ENCODE measurements around the gene COL9A3. TPM values are rescaled to one million over a fixed set of nuclear protein-coding genes. Genes with fewer than 3 reads are reported as not detected.

COL9A3 gene
- total RNA-seq, 1 experiment from 2014 or later = 136 TPM

DNA sequence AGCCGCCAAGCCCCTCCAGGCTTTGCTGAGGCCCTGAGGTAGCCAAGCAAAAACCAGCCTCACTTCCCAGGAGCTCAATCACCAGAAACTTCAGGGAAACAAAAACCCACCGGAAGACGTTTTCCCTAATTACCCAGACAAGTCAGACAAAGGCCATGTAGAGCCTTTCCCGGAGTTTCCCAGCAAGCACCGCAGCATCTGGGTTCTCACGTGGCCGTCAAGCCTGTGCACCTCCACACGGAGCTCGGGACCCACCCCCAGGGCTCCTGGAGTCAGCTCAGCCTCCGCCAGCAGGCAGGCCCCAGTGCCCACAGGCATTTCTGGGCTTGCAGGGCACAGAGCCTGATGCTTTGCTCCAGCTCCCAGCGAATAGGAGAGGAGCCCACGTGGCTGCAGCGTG is 30.7 kb upstream of the COL9A3 start:
- H3K27me3 Mint-ChIP-seq (ENCODE audit: low read depth) = peaks cover 2% of the 10 kb centered on the region; the same call in 1 of the 2 replicates
- ChIA-PET CTCF (interaction anchor here (0.8 kb wide), 2 partner anchors 10 to 75 kb away, joined by 3 read pairs; partner anchors contain the start of gene MRGBP), POLR2A (no interaction called here)
- ATAC-seq = no peak
- no peaks in the 10 kb centered on the region for H3K36me3 Mint-ChIP-seq
- H3K4me3 Mint-ChIP-seq = no peak overlapping the region
- H3K27ac Mint-ChIP-seq = no peak overlapping the region; the same call in 1 of the 2 replicates
- no peak for TF ChIP-seq NFYB (CRISPR knock-in tag; conservative IDR thresholded peaks at IDR 0.05; ENCODE audit: low read depth)
- TF ChIP-seq SOX15 (CRISPR knock-in tag; IDR thresholded peaks at IDR 0.05) = no peak
- TF ChIP-seq SMAD4 (CRISPR knock-in tag; IDR thresholded peaks at IDR 0.05) = no peak
- no peak for TF ChIP-seq PRRX2 (CRISPR knock-in tag; IDR thresholded peaks at IDR 0.05)
- TF ChIP-seq MXD4 (CRISPR knock-in tag; IDR thresholded peaks at IDR 0.05; ENCODE audit: borderline replicate concordance) = no peak
- TF ChIP-seq, protein P1, sequence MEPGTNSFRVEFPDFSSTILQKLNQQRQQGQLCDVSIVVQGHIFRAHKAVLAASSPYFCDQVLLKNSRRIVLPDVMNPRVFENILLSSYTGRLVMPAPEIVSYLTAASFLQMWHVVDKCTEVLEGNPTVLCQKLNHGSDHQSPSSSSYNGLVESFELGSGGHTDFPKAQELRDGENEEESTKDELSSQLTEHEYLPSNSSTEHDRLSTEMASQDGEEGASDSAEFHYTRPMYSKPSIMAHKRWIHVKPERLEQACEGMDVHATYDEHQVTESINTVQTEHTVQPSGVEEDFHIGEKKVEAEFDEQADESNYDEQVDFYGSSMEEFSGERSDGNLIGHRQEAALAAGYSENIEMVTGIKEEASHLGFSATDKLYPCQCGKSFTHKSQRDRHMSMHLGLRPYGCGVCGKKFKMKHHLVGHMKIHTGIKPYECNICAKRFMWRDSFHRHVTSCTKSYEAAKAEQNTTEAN (CRISPR knock-in tag; IDR thresholded peaks at IDR 0.05) = no peak
- TF ChIP-seq, protein P2, sequence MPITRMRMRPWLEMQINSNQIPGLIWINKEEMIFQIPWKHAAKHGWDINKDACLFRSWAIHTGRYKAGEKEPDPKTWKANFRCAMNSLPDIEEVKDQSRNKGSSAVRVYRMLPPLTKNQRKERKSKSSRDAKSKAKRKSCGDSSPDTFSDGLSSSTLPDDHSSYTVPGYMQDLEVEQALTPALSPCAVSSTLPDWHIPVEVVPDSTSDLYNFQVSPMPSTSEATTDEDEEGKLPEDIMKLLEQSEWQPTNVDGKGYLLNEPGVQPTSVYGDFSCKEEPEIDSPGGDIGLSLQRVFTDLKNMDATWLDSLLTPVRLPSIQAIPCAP (CRISPR knock-in tag; IDR thresholded peaks at IDR 0.05) = no peak
- TF ChIP-seq, protein P3, sequence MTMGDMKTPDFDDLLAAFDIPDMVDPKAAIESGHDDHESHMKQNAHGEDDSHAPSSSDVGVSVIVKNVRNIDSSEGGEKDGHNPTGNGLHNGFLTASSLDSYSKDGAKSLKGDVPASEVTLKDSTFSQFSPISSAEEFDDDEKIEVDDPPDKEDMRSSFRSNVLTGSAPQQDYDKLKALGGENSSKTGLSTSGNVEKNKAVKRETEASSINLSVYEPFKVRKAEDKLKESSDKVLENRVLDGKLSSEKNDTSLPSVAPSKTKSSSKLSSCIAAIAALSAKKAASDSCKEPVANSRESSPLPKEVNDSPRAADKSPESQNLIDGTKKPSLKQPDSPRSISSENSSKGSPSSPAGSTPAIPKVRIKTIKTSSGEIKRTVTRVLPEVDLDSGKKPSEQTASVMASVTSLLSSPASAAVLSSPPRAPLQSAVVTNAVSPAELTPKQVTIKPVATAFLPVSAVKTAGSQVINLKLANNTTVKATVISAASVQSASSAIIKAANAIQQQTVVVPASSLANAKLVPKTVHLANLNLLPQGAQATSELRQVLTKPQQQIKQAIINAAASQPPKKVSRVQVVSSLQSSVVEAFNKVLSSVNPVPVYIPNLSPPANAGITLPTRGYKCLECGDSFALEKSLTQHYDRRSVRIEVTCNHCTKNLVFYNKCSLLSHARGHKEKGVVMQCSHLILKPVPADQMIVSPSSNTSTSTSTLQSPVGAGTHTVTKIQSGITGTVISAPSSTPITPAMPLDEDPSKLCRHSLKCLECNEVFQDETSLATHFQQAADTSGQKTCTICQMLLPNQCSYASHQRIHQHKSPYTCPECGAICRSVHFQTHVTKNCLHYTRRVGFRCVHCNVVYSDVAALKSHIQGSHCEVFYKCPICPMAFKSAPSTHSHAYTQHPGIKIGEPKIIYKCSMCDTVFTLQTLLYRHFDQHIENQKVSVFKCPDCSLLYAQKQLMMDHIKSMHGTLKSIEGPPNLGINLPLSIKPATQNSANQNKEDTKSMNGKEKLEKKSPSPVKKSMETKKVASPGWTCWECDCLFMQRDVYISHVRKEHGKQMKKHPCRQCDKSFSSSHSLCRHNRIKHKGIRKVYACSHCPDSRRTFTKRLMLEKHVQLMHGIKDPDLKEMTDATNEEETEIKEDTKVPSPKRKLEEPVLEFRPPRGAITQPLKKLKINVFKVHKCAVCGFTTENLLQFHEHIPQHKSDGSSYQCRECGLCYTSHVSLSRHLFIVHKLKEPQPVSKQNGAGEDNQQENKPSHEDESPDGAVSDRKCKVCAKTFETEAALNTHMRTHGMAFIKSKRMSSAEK (CRISPR knock-in tag; IDR thresholded peaks at IDR 0.05; ENCODE audit: borderline replicate concordance) = no peak
- TF ChIP-seq, protein P4, sequence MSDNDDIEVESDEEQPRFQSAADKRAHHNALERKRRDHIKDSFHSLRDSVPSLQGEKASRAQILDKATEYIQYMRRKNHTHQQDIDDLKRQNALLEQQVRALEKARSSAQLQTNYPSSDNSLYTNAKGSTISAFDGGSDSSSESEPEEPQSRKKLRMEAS (CRISPR knock-in tag; IDR thresholded peaks at IDR 0.05) = no peak
- no peak for TF ChIP-seq CREB1 (CRISPR knock-in tag; IDR thresholded peaks at IDR 0.05)
- TF ChIP-seq, protein P5, sequence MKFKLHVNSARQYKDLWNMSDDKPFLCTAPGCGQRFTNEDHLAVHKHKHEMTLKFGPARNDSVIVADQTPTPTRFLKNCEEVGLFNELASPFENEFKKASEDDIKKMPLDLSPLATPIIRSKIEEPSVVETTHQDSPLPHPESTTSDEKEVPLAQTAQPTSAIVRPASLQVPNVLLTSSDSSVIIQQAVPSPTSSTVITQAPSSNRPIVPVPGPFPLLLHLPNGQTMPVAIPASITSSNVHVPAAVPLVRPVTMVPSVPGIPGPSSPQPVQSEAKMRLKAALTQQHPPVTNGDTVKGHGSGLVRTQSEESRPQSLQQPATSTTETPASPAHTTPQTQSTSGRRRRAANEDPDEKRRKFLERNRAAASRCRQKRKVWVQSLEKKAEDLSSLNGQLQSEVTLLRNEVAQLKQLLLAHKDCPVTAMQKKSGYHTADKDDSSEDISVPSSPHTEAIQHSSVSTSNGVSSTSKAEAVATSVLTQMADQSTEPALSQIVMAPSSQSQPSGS (CRISPR knock-in tag; IDR thresholded peaks at IDR 0.05; ENCODE audit: borderline replicate concordance, low read depth) = no peak
- no peak for TF ChIP-seq OVOL2 (CRISPR knock-in tag; IDR thresholded peaks at IDR 0.05; ENCODE audit: borderline replicate concordance)
- TF ChIP-seq SMAD3 (CRISPR knock-in tag; IDR thresholded peaks at IDR 0.05; ENCODE audit: borderline replicate concordance) = no peak
- TF ChIP-seq ZNF232 (CRISPR knock-in tag; IDR thresholded peaks at IDR 0.05) = no peak
- TF ChIP-seq ESRRA (CRISPR knock-in tag; IDR thresholded peaks at IDR 0.05; ENCODE audit: borderline replicate concordance) = no peak
- TF ChIP-seq, protein P6, sequence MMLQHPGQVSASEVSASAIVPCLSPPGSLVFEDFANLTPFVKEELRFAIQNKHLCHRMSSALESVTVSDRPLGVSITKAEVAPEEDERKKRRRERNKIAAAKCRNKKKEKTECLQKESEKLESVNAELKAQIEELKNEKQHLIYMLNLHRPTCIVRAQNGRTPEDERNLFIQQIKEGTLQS (CRISPR knock-in tag; conservative IDR thresholded peaks at IDR 0.05) = no peak
- TF ChIP-seq, protein P7, sequence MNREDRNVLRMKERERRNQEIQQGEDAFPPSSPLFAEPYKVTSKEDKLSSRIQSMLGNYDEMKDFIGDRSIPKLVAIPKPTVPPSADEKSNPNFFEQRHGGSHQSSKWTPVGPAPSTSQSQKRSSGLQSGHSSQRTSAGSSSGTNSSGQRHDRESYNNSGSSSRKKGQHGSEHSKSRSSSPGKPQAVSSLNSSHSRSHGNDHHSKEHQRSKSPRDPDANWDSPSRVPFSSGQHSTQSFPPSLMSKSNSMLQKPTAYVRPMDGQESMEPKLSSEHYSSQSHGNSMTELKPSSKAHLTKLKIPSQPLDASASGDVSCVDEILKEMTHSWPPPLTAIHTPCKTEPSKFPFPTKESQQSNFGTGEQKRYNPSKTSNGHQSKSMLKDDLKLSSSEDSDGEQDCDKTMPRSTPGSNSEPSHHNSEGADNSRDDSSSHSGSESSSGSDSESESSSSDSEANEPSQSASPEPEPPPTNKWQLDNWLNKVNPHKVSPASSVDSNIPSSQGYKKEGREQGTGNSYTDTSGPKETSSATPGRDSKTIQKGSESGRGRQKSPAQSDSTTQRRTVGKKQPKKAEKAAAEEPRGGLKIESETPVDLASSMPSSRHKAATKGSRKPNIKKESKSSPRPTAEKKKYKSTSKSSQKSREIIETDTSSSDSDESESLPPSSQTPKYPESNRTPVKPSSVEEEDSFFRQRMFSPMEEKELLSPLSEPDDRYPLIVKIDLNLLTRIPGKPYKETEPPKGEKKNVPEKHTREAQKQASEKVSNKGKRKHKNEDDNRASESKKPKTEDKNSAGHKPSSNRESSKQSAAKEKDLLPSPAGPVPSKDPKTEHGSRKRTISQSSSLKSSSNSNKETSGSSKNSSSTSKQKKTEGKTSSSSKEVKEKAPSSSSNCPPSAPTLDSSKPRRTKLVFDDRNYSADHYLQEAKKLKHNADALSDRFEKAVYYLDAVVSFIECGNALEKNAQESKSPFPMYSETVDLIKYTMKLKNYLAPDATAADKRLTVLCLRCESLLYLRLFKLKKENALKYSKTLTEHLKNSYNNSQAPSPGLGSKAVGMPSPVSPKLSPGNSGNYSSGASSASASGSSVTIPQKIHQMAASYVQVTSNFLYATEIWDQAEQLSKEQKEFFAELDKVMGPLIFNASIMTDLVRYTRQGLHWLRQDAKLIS (CRISPR knock-in tag; IDR thresholded peaks at IDR 0.05; ENCODE audit: borderline replicate concordance) = no peak
- no peak for TF ChIP-seq TEAD4 (CRISPR knock-in tag; IDR thresholded peaks at IDR 0.05)
- no peak for TF ChIP-seq ZNF263 (CRISPR knock-in tag; IDR thresholded peaks at IDR 0.05; ENCODE audit: low read depth)
- no peaks in the 10 kb centered on the region for H3K9me3 Mint-ChIP-seq
- DNase-seq (ENCODE audit: low spot score) = no peak
- H3K4me1 Mint-ChIP-seq = peaks cover 8% of the 10 kb centered on the region

Measured in WTC11 (cell line).